DND-41 (cell line): Measurements from ENCODE around the gene PI4K2A.

Experiments used
- CTCF ChIP-seq: IDR thresholded peaks from 2 replicates; pipeline ENCODE4 v1.5.1; 2012; ENCODE audit warnings: borderline replicate concordance, low read length, moderate library complexity, mild to moderate bottlenecking; ENCODE audit not compliant: poor library complexity, severe bottlenecking; ENCODE audit errors: extremely low read depth
- EZH2 ChIP-seq: IDR thresholded peaks from 3 replicates; pipeline ENCODE4 v1.6.1; 2012; ENCODE audit warnings: borderline replicate concordance, low read depth, mild to moderate bottlenecking, moderate library complexity, low read length, inconsistent platforms; ENCODE audit not compliant: severe bottlenecking

DNA sequence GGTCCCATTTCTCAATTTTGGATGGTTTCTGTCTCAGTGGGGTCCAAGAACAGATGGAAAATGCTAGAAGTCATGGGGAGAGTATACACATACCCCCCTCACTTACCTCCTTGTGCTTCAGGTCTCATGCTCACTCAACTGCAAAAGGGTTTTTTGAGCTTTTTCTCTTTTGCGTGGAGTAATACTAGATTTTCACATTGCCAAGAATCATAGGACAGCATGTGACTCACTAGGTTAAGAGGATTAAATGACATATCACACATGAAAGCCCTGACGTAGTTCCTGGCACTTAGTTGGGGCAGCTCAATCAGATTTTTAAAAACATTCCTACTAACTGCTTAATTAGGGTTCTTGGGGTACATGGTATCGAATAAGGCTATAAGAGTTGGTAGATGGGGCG is 4.5 kb downstream of the PI4K2A start:
- no peak for TF ChIP-seq CTCF
- TF ChIP-seq EZH2 = no peak
